WTC11 (cell line): ENCODE results near the gene CNOT6.

Experiments used
- ESRRA ChIP-seq: sonication (generic); formaldehyde crosslinking; IDR thresholded peaks from 2 replicates; pipeline ENCODE4 v1.8.1; 2022; ENCODE audit warnings: mild to moderate bottlenecking, missing genetic modification reagents, borderline replicate concordance
- NFYB ChIP-seq: sonication (generic); formaldehyde crosslinking; conservative IDR thresholded peaks from 2 replicates; pipeline ENCODE4 v1.8.0; 2022; ENCODE audit warnings: low read depth, missing genetic modification reagents
- ZNF232 ChIP-seq: sonication (generic); formaldehyde crosslinking; IDR thresholded peaks from 2 replicates; pipeline ENCODE4 v1.8.0; 2022; ENCODE audit warnings: mild to moderate bottlenecking, missing genetic modification reagents
- TF ChIP-seq, protein P1 (sequence below): fragments of 200-600 bp; IDR thresholded peaks from 2 replicates; pipeline ENCODE4 v1.8.0; 2022; ENCODE audit warnings: antibody characterized with exemption
- TF ChIP-seq, protein P2 (sequence below): sonication (generic); formaldehyde crosslinking; IDR thresholded peaks from 2 replicates; pipeline ENCODE4 v1.8.1; 2022; ENCODE audit warnings: low read depth, mild to moderate bottlenecking, moderate library complexity, missing genetic modification reagents, borderline replicate concordance

DNA sequence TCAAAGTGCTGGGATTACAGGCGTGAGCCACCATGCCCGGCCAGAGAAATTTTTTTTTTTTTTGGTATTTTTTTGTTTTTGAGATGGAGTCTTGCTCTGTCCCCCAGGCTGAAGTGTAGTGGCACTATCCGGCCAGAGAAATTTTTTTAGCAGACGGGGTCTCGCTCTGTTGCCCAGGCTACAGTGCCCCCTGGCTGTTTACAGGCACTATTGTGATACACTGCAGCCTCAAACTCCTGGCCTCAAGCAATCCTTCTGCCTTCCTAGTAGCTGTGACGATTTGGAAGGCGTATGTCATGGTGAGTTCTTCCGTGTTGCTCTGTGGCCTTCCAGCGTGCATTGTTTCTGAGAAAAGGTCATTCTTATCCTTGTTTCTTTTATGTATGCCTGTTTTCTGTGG lies 47.5 kb downstream of the CNOT6 start:
- TF ChIP-seq NFYB: no peak
- TF ChIP-seq, protein P1, sequence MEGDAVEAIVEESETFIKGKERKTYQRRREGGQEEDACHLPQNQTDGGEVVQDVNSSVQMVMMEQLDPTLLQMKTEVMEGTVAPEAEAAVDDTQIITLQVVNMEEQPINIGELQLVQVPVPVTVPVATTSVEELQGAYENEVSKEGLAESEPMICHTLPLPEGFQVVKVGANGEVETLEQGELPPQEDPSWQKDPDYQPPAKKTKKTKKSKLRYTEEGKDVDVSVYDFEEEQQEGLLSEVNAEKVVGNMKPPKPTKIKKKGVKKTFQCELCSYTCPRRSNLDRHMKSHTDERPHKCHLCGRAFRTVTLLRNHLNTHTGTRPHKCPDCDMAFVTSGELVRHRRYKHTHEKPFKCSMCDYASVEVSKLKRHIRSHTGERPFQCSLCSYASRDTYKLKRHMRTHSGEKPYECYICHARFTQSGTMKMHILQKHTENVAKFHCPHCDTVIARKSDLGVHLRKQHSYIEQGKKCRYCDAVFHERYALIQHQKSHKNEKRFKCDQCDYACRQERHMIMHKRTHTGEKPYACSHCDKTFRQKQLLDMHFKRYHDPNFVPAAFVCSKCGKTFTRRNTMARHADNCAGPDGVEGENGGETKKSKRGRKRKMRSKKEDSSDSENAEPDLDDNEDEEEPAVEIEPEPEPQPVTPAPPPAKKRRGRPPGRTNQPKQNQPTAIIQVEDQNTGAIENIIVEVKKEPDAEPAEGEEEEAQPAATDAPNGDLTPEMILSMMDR: no peak
- TF ChIP-seq ZNF232 (CRISPR knock-in tag): no peak
- TF ChIP-seq ESRRA (CRISPR knock-in tag): no peak
- TF ChIP-seq, protein P2, sequence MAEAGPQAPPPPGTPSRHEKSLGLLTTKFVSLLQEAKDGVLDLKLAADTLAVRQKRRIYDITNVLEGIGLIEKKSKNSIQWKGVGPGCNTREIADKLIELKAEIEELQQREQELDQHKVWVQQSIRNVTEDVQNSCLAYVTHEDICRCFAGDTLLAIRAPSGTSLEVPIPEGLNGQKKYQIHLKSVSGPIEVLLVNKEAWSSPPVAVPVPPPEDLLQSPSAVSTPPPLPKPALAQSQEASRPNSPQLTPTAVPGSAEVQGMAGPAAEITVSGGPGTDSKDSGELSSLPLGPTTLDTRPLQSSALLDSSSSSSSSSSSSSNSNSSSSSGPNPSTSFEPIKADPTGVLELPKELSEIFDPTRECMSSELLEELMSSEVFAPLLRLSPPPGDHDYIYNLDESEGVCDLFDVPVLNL (CRISPR knock-in tag): no peak
